Measurements from ENCODE around the gene SLC25A46.
"Not testable (repeated sequence)": the region's sequence is repeated elsewhere in the genome, so short reads cannot be mapped to it uniquely, and the experiment has no call there.

SLC25A46 gene

GRCh38 chr5:110738812-110739651, at the start of gene SLC25A46:
Gene SLC25A46 (plus strand): TSS chr5:110739007. CDS start chr5:110739120, 113 bp downstream.
- DNase-seq = peak; percentile 81

GRCh38 chr5:110690587-110690986, 48.2 kb upstream of the SLC25A46 start:
- not testable (repeated sequence) for DNase-seq

- DNase-seq = not testable (repeated sequence)
Observed at GRCh38 chr5:110692669-110693068, 46.1 kb upstream of the SLC25A46 start.

GRCh38 chr5:110702300-110702699, 36.5 kb upstream of the SLC25A46 start:
- no peak for DNase-seq

- no peak for DNase-seq
Observed at GRCh38 chr5:110702704-110703103, 36.1 kb upstream of the SLC25A46 start.

- DNase-seq = no peak
Observed at GRCh38 chr5:110703481-110703880, 35.3 kb upstream of the SLC25A46 start.

GRCh38 chr5:110705349-110705748, 33.5 kb upstream of the SLC25A46 start:
- no peak for DNase-seq

- no peak for DNase-seq
Observed at GRCh38 chr5:110707260-110707844, 31.5 kb upstream of the SLC25A46 start.

- DNase-seq = no peak
Observed at GRCh38 chr5:110716247-110717245, 22.3 kb upstream of the SLC25A46 start.

- no peak for DNase-seq
Observed at GRCh38 chr5:110718311-110718710, 20.5 kb upstream of the SLC25A46 start.

GRCh38 chr5:110726249-110727024, 12.4 kb upstream of the SLC25A46 start, which contains the start of gene TMEM232:
Gene TMEM232 (minus strand): TSS chr5:110726671. CDS start chr5:110667352, 59,319 bp downstream.
- peak; percentile 81 for DNase-seq

- DNase-seq = peak; percentile 58
Observed at GRCh38 chr5:110727025-110727314, 11.8 kb upstream of the SLC25A46 start.

- DNase-seq = not testable (repeated sequence)
Observed at GRCh38 chr5:110731499-110731898, 7.3 kb upstream of the SLC25A46 start.

- no peak for DNase-seq
Observed at GRCh38 chr5:110734101-110734500, 4.7 kb upstream of the SLC25A46 start.

- no peak for DNase-seq
Observed at GRCh38 chr5:110735556-110735955, 3.3 kb upstream of the SLC25A46 start.

- no peak for DNase-seq
Observed at GRCh38 chr5:110736753-110737152, 2.1 kb upstream of the SLC25A46 start.

- no peak for DNase-seq
Observed at GRCh38 chr5:110738503-110738811, 350 bp upstream of the SLC25A46 start.

- no peak for DNase-seq
Observed at GRCh38 chr5:110751902-110752762, 13.3 kb downstream of the SLC25A46 start.

- no peak for DNase-seq
Observed at GRCh38 chr5:110752953-110753352, 14.1 kb downstream of the SLC25A46 start.

GRCh38 chr5:110753600-110753999, 14.8 kb downstream of the SLC25A46 start:
- no peak for DNase-seq

- DNase-seq = no peak
Observed at GRCh38 chr5:110754181-110754580, 15.4 kb downstream of the SLC25A46 start.

Measured in NCI-H2227 treated with DMSO at 0.1 percent for 48 hours (cell line).